Measurements from ENCODE around the gene DAPK1. TPM values are rescaled to one million over a fixed set of nuclear protein-coding genes. Genes with fewer than 3 reads are reported as not detected.

DAPK1 gene
- total RNA-seq, 1 donor from 2014 or later, result 67.4 TPM

- DNase-seq, result no peak
Observed at GRCh38 chr9:87647114-87647513, 149.4 kb downstream of the DAPK1 start.

- no peak for DNase-seq
Observed at GRCh38 chr9:87648606-87649005, 150.9 kb downstream of the DAPK1 start.

- no peak for DNase-seq
Observed at GRCh38 chr9:87650611-87651295, 153.1 kb downstream of the DAPK1 start.

GRCh38 chr9:87651431-87651830 is 153.8 kb downstream of the DAPK1 start:
- DNase-seq, result no peak

- no peak for DNase-seq
Observed at GRCh38 chr9:87653941-87654340, 156.3 kb downstream of the DAPK1 start.

- DNase-seq, result no peak
Observed at GRCh38 chr9:87655731-87656130, 158.1 kb downstream of the DAPK1 start.

GRCh38 chr9:87656485-87656884 is 158.8 kb downstream of the DAPK1 start:
- DNase-seq, result peak; percentile 17

GRCh38 chr9:87657190-87657589 is 159.5 kb downstream of the DAPK1 start:
- DNase-seq, result no peak

- no peak for DNase-seq
Observed at GRCh38 chr9:87657893-87658292, 160.2 kb downstream of the DAPK1 start.

GRCh38 chr9:87658511-87658910 is 160.8 kb downstream of the DAPK1 start:
- no peak for DNase-seq

GRCh38 chr9:87659534-87660419 is 162.1 kb downstream of the DAPK1 start:
- DNase-seq, result no peak

- no peak for DNase-seq
Observed at GRCh38 chr9:87661241-87661640, 163.6 kb downstream of the DAPK1 start.

GRCh38 chr9:87662808-87663528 is 165.3 kb downstream of the DAPK1 start:
- DNase-seq, result peak; percentile 37

GRCh38 chr9:87663556-87663955 is 165.9 kb downstream of the DAPK1 start:
- DNase-seq, result no peak

- DNase-seq, result no peak
Observed at GRCh38 chr9:87664153-87665060, 166.7 kb downstream of the DAPK1 start.

- DNase-seq, result no peak
Observed at GRCh38 chr9:87665505-87665904, 167.8 kb downstream of the DAPK1 start.

- no peak for DNase-seq
Observed at GRCh38 chr9:87667164-87667738, 169.6 kb downstream of the DAPK1 start.

- DNase-seq, result no peak
Observed at GRCh38 chr9:87668222-87668621, 170.6 kb downstream of the DAPK1 start.

- DNase-seq, result no peak
Observed at GRCh38 chr9:87668722-87669121, 171.1 kb downstream of the DAPK1 start.

GRCh38 chr9:87670572-87671264 is 173.1 kb downstream of the DAPK1 start:
- DNase-seq, result no peak

GRCh38 chr9:87671478-87671877 is 173.8 kb downstream of the DAPK1 start:
- no peak for DNase-seq

Data from occipital lobe (tissue), 2 donors.